DMS 273 (cell line): ENCODE results near the gene TBPL1.

Source experiments
- DNase-seq: peaks from one replicate; lab custom pipeline; 2025; ENCODE audit not compliant: unreplicated experiment; lab: John Stamatoyannopoulos, UW

Gene TBPL1

DNA sequence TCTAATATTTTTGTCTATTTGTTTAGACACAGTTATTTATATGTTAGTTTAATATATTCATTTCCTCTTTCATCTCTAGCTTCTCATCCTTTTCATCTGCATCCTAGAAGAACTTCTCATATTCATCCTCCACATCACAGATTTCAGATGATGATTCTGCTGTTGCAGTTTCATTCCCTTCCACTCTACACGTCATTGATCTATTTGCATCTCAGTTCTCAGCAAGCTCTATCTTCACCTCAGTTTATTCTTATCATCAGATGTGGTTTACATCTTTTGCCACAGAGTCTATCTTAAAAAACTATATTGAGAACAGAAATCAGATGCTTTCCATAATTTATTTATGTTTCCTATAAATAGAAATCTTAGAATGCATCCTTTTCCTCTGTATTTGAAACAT, 86.1 kb downstream of the TBPL1 start:
- no peak for DNase-seq
